Transverse colon (tissue), 3 donors: Measurements from ENCODE around the gene MRPL1.
A peak's percentile ranks its signal among the peaks of the same experiment; 100 is the strongest.

ENCODE experiments used
- EP300 ChIP-seq: sonication (generic); formaldehyde crosslinking; IDR thresholded peaks from one replicate; pipeline ENCODE4 v1.6.1; 2017; ENCODE audit warnings: antibody characterized with exemption, low read depth
- POLR2A ChIP-seq: fragments of 450-650 bp; IDR thresholded peaks from one replicate; pipeline ENCODE4 v1.6.1; 2016; ENCODE audit warnings: antibody characterized with exemption, mild to moderate bottlenecking, moderate library complexity
- TF ChIP-seq, protein P1 (sequence below), 5 experiments: fragments of 200-600 bp in 3 of 5; fragments of 450-650 bp in 2 of 5; sonication (generic) in 3 of 5; IDR thresholded peaks; 1 replicate in 2 of 5; 2 replicates in 3 of 5; pipeline ENCODE4 v1.5.1; 2016 to 2017; ENCODE audit warnings: antibody characterized with exemption in 5 of 5, inconsistent platforms in 3 of 5, mild to moderate bottlenecking in 2 of 5, moderate library complexity in 1 of 5

DNA sequence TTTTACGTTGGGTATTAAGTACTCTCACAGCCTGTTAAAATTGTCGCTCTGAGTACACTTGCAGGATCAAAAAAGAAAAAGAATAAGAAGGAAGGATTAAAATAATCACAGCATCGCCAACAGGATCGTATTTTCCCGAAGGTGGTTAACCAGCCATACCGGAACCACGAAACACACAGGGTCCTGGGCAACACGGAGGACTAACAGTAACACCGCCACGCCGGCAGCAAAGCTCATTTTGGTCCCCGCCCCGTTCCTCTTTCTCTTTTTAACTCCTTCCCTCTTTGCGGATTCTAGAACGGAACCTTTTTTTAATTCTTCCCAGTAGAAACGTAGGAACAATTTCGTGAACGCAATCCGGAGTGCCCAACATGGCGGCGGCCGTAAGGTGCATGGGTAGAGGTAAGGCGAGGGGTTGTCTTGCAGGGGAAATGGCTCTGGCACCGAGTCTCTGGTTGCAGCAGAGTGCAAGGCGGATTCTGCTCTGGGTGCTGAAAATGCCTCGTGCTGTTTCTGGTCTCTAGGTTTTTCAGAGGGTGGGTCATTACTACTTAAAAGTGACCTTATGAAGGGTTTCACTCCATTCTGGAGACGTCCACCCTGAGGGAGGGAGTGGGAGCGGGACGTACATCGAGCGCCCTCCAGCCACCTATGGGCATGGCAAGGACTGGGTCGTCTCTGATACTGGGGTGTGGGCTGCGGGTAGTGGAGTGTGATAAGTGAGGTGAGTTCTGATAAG lies at the start of gene MRPL1:
- peak; percentile 75 for TF ChIP-seq POLR2A
- TF ChIP-seq, protein P1, sequence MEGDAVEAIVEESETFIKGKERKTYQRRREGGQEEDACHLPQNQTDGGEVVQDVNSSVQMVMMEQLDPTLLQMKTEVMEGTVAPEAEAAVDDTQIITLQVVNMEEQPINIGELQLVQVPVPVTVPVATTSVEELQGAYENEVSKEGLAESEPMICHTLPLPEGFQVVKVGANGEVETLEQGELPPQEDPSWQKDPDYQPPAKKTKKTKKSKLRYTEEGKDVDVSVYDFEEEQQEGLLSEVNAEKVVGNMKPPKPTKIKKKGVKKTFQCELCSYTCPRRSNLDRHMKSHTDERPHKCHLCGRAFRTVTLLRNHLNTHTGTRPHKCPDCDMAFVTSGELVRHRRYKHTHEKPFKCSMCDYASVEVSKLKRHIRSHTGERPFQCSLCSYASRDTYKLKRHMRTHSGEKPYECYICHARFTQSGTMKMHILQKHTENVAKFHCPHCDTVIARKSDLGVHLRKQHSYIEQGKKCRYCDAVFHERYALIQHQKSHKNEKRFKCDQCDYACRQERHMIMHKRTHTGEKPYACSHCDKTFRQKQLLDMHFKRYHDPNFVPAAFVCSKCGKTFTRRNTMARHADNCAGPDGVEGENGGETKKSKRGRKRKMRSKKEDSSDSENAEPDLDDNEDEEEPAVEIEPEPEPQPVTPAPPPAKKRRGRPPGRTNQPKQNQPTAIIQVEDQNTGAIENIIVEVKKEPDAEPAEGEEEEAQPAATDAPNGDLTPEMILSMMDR (IDR thresholded peaks at IDR 0.05) = peak in 1 of 5 experiments; percentile 6
- TF ChIP-seq EP300 = no peak
